Measurements from ENCODE around the gene ARX. TPM values are rescaled to one million over a fixed set of nuclear protein-coding genes. Genes with fewer than 3 reads are reported as not detected.

The ARX gene
- total RNA-seq, 1 experiment from 2014 or later, result 0.24 TPM

GRCh38 chrX:24965372-24965771 is 50.4 kb downstream of the ARX start:
- Histone ChIP-seq H3K4me1 (ENCODE audit: insufficient read depth, low read length) (no peaks in the 10 kb centered on the region; the same call in 1 of the 2 replicates), H2BK5ac (ENCODE audit: insufficient read length, low read length) (no peak overlapping the region), H4K91ac (ENCODE audit: insufficient read length, low read depth, low read length) (no peak overlapping the region), H2BK120ac (ENCODE audit: low read depth, low read length, poor library complexity, severe bottlenecking) (no peak overlapping the region), H3K23me2 (ENCODE audit: insufficient read length, low read depth, low read length, poor library complexity, severe bottlenecking) (no peaks in the 10 kb centered on the region), H4K8ac (replicated peaks; ENCODE audit: insufficient read length, low read depth, low read length) (no peak overlapping the region), H2AFZ (ENCODE audit: low read length) (no peak overlapping the region), H2BK12ac (ENCODE audit: insufficient read length, low read depth, low read length) (no peak overlapping the region), H3K4ac (ENCODE audit: low read depth, low read length) (no peak overlapping the region), H2BK15ac (ENCODE audit: low read depth, low read length) (no peak overlapping the region), H3T11ph (ENCODE audit: low read length) (no peak overlapping the region), H4K5ac (ENCODE audit: insufficient read length, low read depth, low read length) (no peak overlapping the region), H3K56ac (ENCODE audit: insufficient read length, low read depth, low read length) (no peak overlapping the region), H4K20me1 (ENCODE audit: control insufficient read depth, insufficient read depth, insufficient read length) (no peaks in the 10 kb centered on the region), H3K27ac (ENCODE audit: insufficient read length, low read depth, low read length) (no peak overlapping the region), H3K23ac (ENCODE audit: insufficient read length, low read depth, low read length) (no peak overlapping the region), H3K14ac (ENCODE audit: insufficient read depth, low read length) (no peak overlapping the region), H3K79me2 (ENCODE audit: insufficient read depth, low read length) (no peaks in the 10 kb centered on the region), H2AK5ac (ENCODE audit: insufficient read length, low read length) (no peak overlapping the region), H3K9me3 (ENCODE audit: control insufficient read depth, low read depth, low read length) (no peaks in the 10 kb centered on the region), H2BK20ac (ENCODE audit: low read depth, low read length, poor library complexity, severe bottlenecking) (no peak overlapping the region), H3K79me1 (ENCODE audit: insufficient read depth, low read depth, low read length, poor library complexity, severe bottlenecking) (no peaks in the 10 kb centered on the region), H3K4me2 (ENCODE audit: insufficient read depth, insufficient read length, low read length) (no peak overlapping the region), H3K27me3 (ENCODE audit: insufficient read depth, low read length) (no peaks in the 10 kb centered on the region), H3K9ac (ENCODE audit: extremely low read depth, insufficient read length, low read length) (no peak overlapping the region), H3K18ac (ENCODE audit: insufficient read length, low read depth, low read length) (no peak overlapping the region)
- Mint-ChIP-seq H3K36me3 (ENCODE audit: insufficient read depth in 1 of 3, low read depth in 3 of 3) (peaks cover 4 to 8% (median 7%) of the 10 kb centered on the region in 3 experiments; a peak in 5 of 7 replicates), H3K9me3 (peaks cover 0 to 3% of the 10 kb centered on the region in 2 experiments; a peak in 2 of 5 replicates), H3K27me3 (ENCODE audit: low read depth) (no peaks in the 10 kb centered on the region), H3K27ac (no peak overlapping the region), H3K4me1 (peaks cover 17 to 19% of the 10 kb centered on the region in 2 experiments), H3K4me3 (no peak overlapping the region)
- DNase-seq, result no peak
- no CpG with 5 or more reads among the region's 1 CpG for WGBS (ENCODE audit: extremely low coverage, insufficient read length, low lambda C conversion rate)
- no peak for TF ChIP-seq CTCF (conservative IDR thresholded peaks at IDR 0.05)
